ENCODE data around the gene FAM111A. TPM values are rescaled to one million over a fixed set of nuclear protein-coding genes. Genes with fewer than 3 reads are reported as not detected.

FAM111A gene
- polyA plus RNA-seq, 5 donors, result 62.1 to 130 (median 101) TPM

DNA sequence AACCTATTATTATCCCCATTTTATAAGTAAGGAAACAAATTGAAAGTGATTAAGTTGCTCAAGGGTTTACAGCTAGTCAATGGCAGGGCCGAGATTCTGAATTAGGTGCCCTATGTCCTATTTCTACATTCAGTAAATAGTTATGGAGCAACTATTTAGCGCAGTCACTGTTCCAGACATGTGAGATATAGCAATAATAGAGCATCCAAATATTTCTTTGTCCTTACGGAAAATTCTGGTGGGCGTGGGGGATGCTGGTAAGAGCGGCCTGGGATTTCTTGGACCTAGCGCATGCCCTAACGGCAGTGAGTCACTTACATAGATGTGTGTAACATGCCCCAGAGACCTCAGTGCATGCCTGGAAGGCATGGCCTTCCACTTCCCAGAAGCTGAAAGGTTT lies 33.7 kb downstream of the FAM111A start:
- DNase-seq, result no peak

DNA sequence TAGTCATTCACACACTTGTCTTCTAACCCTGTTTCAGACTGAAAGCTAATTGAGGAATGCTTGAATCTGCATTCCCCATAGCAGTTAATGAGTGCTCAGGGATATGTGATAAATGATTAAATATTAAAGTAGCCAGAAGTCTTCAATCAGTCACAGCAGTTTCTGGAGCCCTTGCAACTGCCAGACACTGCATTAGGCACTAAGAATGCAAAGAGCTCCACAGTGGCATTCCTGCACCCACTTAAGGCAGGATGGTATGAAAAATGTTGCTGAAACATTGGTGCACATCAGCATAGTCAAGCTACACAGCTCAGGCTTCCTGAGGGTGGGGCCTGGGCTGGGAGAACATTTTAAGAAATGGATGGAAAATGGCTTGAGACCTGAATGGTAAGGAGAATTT lies 35.7 kb downstream of the FAM111A start:
- no peak for DNase-seq

DNA sequence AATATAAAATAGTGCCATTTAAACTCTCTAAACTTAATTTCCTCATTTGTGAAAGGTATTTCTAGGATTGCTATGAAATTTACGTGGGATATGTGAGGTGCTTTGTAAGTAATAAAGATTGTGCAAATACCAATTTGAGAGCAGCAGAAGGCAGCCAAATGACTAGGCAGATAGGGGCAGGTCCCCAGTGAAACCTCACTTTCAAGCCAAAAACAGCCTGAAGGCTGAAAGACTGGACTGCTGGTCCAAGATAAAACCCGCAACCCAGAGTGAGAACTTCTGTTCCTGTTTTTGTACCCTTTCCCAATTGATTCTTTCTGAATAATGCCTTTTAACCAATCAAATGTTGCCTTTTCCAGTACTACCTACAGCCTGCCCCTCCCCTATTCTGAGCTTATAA lies 36.5 kb downstream of the FAM111A start:
- DNase-seq, result no peak

DNA sequence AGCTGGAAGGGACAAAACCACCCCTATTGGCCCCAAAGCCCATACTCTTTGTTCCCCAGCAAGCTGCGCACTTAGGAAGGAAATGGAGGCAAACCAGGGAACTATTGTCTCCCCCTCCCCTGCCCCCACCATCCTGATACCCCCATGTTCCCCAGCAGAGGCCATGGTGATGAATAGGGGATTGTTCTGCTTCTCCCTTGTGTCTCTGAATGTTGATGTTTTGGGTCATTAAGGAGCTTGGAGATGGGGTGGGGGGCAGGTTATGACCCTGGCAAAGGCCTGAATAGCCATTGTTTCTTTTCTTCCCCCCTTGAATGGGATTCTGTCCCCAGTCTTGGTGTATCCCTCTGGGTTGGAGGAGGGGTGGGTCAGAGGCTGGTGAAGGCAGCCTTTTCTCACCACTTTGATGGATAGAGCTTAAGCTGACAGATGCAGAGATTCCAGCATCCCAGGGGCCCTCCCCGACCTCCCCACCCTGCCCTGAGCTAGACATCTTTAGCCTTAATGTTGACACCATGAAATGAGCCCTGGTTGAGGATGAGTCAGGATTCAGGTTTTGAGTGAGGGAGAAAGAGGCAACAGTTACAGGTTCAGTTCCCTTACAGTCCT lies 37.6 kb downstream of the FAM111A start:
- DNase-seq, result no peak

DNA sequence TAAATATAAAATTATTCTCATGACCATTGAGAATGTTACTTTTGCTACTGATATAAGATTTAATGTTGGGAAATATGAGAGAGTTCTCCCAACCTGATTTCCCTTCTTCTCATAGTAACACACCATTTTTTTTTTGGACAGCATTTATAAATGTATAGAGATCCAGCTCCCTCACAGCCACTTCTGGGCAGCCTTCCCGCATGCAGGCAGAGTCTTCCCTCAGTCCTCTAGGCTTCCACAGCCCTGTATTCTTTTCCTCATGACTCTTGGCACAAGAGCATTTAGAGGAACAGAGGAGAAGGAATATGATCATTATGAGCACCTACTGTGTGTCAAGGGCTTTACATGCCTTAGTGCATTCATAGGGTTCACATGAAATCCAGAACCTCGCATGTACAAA lies 38.3 kb downstream of the FAM111A start:
- DNase-seq, result no peak

DNA sequence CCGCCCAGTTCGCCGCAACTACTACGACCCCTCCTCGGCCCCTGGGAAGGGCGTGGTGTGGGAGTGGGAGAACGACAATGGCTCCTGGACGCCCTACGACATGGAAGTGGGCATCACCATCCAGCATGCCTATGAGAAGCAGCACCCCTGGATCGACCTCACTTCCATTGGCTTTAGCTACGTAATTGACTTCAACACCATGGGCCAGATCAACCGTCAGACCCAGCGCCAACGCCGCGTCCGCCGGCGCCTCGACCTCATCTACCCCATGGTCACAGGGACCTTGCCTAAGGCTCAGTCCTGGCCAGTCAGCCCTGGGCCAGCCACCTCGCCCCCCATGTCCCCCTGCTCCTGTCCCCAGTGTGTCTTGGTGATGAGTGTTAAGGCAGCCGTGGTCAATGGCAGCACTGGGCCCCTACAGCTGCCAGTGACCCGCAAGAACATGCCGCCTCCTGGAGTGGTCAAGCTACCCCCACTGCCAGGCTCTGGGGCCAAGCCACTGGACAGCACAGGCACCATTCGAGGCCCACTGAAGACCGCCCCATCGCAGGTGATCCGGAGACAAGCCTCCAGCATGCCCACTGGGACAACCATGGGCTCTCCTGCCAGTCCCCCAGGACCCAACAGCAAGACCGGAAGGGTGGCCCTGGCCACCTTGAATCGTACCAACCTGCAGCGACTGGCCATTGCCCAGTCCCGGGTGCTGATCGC lies 39.2 kb downstream of the FAM111A start:
- no peak for DNase-seq

DNA sequence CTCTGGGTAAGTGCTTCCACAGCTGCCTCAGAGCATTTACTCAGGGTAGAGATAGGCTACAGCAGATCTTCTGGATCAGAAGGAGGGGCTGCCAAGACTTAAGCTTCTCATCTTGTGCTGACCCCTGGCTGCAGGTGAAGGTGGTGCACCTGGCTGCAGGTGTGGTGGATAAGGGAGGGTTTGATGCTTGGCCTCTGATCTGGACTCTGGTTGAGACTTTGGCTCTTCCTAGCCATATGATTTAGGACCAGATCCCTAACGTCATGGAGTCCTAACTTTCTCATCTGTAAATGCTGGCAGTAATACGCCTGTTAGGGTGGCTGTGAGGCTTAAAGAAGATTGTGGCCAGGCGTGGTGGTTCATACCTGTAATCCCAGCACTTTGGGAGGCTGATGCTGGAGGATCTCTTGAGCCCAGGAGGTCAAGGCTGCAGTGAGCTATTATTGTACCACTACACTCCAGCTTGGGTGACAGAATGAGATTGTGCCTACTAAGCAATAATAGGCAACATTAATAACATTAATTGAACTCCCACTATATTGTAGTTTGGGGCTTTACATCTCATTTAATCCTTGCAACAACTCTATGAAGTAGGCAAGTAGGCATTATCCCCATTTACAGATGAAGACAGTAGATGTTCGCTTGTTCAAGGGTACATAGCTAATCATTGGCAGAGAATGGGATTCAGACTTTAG lies 39.9 kb downstream of the FAM111A start:
- DNase-seq, result no peak

DNA sequence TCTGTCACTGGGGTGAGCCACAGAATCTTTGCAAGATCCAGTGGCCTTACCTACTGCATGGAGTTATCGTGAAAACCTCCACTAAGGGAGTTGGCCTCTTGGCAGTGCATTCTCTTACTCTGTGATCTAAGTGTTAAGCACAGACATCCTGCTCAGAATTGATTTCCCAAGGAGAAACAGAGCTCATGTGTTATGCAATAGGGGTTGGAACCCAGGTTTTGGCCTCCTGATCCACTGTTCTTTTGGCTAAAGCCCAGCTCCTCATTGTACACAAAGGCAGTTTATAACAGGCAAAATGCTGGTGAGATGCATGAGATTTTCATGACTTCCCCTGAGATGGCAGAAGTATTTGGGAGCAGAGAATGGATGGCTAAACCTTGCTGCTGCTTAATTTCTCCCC lies 41.1 kb downstream of the FAM111A start:
- peak in 1 of 2 donors; percentile 51 for DNase-seq

DNA sequence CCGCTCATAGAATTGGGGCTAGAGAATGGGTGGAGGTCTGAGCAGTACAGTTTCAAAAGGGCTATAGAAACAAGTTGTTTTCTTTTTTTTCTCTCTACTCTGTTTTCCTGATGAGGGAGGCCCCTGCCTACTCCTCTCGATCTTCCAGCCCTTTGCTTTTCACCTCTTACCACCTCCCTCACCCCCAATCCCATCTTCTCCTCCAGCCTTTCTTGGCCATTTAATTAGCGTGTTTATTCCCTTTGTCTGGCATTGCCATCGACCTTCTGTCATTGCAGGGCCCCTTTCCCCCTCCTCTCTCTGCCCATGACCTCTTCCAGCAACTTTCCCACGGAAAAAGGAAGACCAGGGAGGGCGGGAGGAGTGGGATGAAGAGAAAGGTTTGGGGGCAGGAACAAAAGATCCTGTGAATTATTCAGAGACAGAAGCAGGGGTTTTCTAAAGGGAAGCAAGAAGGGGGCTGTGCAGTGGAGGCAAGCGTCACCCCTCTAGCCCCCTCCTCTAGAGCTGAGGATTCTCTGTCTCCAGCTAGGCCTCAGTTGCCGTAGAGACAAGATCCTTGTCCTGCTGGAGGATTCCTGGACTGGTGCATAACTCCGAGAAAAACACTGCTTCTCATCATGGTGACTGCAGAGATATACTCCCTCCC lies 42.2 kb downstream of the FAM111A start:
- no peak for DNase-seq

DNA sequence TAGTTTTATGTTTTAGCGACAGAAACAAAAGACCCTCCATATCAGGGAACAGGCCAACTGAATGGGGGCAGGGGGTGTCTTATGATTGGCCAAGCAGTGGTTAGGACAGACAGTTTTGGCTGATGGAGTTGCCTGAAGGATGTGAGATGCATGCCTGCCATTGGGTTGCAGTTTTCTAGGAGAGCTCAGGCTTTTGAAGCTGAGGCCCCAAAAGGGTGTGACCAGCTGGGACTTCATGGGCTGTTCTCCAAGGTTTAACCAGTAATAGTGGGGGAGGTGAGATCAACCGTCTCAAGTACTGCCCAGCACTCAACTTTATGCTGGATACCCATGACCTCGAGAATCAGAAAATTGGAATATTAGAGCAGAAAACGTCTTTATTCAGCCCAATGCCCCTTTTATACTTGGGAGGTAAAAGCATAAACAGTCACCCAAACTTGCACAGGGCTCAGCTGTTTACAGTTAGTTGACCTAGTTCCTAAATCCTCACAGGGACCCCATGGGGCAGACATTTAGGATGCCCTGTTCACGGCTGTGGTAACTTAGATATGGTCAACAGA lies 42.8 kb downstream of the FAM111A start:
- DNase-seq, result peak in 1 of 2 donors; percentile 45

DNA sequence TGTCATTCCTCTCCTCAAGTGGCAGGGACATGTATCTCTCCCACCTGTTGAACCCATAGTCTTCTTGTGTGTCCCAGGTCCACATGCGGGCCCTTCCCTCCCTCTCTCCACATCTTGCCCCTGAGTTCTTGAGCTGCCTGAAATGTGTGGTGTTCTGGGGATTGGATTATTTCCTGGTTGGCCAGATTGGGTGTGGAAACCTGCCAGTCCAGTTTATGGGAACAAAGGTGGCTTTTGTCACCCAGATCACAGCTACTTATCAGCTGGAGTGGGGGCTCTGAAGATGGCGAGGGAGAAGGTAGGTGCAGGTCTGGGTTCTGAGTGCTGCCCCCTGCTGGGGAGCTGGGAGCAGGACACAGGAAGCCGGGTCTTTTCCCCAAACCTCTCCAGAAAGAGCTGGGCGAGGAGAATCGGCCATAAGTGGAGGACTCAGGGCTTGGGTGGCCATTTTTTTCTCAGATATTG lies 43.5 kb downstream of the FAM111A start:
- peak; percentile 71 to 80 for DNase-seq

DNA sequence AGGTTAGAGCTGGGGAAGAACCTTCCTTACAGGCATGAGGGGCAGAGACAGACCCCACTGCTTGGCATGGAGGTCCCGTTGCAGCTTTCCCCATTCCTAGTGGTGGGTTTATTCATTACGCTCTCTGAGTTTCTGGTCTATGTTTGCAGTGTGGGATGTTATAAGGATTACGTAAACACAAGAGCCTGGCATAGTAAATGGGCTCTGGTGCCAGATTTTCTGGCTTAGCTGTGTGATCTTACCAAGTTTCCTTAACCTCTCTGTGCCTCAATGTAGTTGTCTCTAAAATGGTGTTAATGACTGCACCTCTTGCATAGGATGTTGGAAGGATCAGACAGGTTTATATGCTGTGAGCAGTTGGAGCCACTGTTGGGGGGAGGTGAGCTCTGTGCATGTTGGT lies 44.4 kb downstream of the FAM111A start:
- no peak for DNase-seq

DNA sequence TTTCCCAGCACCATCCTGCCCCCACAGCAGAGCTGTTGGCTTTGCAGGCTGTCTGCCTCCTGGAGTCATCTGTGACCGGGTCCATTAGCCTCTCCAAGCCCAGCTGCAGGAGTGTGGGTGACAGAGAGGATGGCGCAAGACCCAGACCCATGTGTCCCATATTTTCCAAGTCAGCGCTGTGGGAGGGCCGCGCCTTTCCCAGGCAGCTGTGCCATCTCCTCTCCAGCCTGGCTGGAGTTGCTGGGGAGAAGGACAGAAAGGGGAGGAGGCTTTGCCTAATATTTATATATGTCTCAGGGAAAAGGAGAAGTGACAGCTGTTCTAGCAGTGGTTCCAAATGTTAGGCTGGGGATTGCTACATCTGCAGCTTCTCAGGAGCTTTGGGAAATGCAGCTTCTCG lies 44.9 kb downstream of the FAM111A start:
- peak; percentile 96 to 97 for DNase-seq

DNA sequence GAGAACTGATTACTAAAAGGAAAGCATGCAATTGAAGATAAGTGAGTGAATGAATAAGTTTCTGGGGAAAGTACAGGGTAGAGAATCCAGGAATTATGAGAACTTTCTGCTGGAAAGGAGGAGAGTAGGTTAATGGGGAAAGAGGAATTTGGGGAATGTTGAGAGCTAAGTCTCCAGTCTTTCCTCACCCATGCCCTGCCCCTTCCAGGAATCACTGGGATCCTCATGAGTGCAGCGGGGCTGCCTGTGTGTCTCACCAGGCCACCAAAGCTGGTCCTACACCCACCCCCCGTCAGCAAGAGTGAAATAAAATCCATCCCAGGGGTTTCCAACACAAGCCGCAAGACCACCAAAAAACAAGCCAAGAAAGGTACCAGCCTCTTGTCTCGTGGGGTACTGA lies 46.3 kb downstream of the FAM111A start:
- no peak for DNase-seq

DNA sequence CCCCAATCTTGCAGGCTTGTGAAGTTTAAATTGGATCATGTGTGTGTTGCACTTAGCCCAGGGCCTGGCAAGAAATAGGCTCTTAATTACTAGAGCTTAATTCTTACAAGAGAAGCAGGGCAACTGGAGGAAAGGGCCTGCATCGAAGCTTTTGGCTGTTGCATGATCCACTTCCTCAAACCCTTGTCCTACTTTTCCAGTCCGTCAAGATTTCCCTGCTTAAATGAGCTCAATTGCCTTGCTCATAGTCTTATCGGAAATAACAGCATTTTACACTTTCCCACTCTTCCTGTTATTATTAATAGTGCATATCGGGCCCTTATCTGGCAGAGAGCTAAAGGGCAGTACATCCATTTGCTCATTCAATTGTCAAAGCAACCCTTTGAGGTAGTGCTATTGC lies 47.3 kb downstream of the FAM111A start:
- DNase-seq, result no peak

DNA sequence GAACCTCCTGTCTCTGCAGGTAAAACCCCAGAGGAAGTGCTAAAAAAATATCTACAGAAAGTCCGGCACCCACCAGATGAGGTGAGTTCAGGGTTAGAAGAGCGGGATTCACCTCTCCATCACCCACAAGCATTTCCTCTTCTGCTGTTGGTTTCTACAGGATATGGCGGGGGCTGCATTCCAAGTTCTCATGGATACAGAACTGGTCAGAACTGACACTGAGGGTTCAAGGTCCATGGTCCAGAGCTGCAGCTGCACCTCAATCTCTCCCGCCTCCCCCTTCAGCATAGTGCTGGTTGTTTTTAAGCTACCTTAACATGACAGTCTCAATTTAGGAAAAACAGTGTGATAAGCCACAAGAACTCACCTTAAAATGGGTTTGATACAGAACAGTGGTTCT lies 48.4 kb downstream of the FAM111A start:
- no peak for DNase-seq

DNA sequence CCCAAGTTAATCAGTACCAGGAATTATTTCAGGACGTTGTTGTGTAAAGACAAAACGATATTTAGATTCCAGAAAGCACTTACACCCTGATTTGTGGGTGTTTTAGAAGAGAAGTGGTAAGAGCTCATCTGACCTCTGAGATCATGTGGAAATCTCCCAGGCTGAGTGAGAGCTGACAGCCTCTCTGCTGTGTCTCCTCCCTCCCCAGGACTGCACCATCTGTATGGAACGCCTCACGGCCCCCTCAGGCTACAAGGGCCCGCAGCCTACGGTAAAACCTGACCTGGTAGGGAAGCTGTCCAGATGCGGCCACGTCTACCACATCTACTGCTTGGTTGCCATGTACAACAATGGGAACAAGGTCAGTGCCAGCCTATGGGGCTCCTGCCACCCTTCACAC lies 49.2 kb downstream of the FAM111A start:
- DNase-seq, result no peak

DNA sequence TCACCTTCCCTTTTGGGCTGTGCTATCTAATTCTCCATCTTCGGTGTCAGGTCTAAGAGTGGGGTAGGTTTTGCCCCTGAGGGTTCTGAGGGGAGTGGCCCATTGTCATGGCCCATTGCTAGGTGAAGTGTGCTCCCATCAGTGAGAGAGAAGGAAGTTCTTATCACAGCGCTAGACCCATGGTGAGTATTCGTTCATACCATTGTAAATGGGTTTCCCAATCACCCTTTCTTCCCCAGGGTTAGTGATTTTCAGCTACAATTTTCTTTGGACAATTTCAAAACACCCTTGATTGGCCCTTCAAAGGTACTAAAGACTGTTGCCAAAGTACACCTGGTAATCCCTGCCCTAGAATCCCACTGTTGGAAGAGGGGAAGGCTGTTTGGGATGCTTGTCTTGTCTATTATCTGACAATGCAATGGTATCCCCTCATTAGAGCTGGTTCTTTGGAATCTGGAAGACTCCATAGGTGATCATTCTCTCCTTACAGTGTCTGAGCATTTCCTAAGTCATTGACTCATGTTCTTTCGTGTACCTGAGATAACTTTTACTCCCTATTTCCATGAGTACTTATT lies 49.9 kb downstream of the FAM111A start:
- no peak for DNase-seq

DNA sequence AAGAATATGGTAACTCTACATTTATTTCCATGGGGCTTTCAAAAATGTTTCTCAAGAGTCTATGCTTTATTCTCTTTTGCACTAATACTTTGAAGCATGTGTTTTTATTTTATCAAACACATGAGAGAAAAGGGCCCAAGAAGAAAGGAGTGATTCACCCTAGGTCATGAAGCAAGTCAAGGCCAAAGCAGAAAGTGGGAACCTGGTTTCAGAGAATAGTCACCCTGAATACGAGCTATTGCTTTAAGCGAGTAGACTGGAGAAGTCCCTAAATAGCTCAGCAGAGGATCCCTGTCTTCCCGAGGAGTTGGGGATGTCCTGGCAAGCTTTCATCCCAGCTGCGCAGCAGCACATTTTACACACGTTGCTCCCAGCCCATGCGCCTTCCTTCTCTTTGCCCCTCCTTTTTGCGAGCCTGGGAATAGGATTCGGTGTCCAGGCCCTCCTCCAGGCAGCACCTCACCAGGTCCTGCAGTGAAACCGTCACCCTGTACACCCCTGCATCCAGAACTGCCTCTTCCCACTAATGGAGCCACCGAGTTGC lies 51.0 kb downstream of the FAM111A start:
- no peak for DNase-seq

DNA sequence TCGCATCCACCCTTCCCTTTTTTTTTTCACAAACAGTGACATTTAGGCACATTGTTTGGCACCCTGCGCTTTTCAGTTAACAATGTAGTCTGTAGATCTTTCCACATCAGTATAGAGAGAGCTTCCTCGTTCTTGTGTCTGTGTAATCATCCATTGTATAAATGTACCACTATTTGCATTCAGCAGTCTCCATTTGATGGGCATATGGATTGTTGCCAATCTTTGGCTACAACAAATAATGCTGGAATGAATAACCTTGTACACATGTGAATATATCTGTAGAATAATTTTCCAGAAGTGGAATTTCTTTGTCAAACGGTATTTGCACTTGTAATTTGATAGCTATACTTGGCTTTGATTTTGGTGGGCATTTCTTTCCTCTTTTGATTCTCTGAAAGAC lies 52.9 kb downstream of the FAM111A start:
- DNase-seq, result no peak

DNA sequence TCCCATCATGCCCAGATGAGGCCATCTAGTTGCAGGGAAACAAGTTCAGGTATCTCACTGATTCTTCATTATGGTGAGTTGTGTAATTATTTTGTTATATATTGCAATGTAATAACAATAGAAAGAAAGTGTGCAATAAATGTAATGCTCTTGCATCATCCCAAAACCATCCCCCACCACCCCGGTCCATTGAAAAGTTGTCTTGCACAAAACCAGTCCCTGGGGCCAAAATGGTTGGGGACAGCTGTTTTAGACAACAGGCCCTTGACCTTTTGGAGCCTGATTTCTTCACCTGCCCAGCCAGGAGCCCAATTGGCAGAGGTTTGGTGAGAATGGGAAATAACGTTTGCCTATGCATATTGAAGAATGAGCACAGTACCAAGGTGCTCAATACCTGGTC lies 54.1 kb downstream of the FAM111A start:
- DNase-seq, result no peak

DNA sequence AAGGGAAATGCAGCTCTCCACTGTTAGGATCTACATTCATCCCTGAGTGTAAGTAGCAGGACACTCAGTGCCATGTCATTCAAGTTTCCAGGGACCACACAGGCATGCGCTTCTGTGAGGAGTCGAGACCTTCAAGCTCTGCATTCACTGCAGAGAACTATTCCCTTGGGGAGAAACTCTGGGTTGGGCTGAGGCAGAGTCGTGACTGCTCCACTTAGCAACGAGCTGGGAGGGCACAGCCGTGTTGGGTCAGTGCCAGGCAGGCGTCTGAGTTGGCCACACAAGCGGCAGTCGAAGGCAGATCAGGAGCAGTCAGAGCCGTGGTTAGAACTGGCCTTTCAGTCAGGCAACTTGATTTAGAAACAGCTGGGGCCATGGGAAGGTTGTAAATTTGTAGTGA lies 55.3 kb downstream of the FAM111A start:
- peak; percentile 90 for DNase-seq

Data from right lung (tissue), 5 donors.